Activated naive CD8-positive, alpha-beta T cell treated with anti-CD3 and anti-CD28 coated beads, Interleukin-2, amount 10 ng/mL, durations not matched to agents 7 days and 5 days (primary cell): ENCODE results near the gene TCIRG1. TPM values are rescaled to one million over a fixed set of nuclear protein-coding genes. Genes with fewer than 3 reads are reported as not detected.
"Not testable (repeated sequence)": the region's sequence is repeated elsewhere in the genome, so short reads cannot be mapped to it uniquely, and the experiment has no call there.

Experiments used
- ATAC-seq: fragments of 150-1000 bp; cut with Tn5 transposase; one replicate; pipeline ENCODE4 v1.10.0; 2021; ENCODE audit warnings: low read depth, moderate library complexity
- POLR2A ChIA-PET: fragments of 350-600 bp; sonication (Branson Sonifier 250); formaldehyde crosslinking; loops from one replicate; lab custom pipeline; 2021; ENCODE audit warnings: antibody characterized with exemption; lab: Charles Lee
- DNase-seq: peaks from one replicate; pipeline ENCODE4 v3.0.0; 2021
- H3K27ac Mint-ChIP-seq: one replicate; pipeline ENCODE4 v1.8.0; 2022; ENCODE audit warnings: mild to moderate bottlenecking, mixed read lengths
- H3K27me3 Mint-ChIP-seq: one replicate; pipeline ENCODE4 v1.8.0; 2022; ENCODE audit warnings: mild to moderate bottlenecking, moderate library complexity, mixed read lengths
- H3K36me3 Mint-ChIP-seq: one replicate; pipeline ENCODE4 v1.8.0; 2021; ENCODE audit warnings: mild to moderate bottlenecking, mixed read lengths
- H3K4me1 Mint-ChIP-seq: one replicate; pipeline ENCODE4 v1.8.0; 2021; ENCODE audit warnings: mixed read lengths
- H3K4me3 Mint-ChIP-seq: one replicate; pipeline ENCODE4 v1.8.0; 2022; ENCODE audit warnings: mild to moderate bottlenecking, moderate library complexity, mixed read lengths
- H3K9me3 Mint-ChIP-seq: one replicate; pipeline ENCODE4 v1.8.0; 2021; ENCODE audit warnings: mixed read lengths
- microRNA-seq: library from miRNA; unstranded; fragments of <30 nt; microRNA quantifications from one replicate; pipeline ENCODE4 v1.2.0, GENCODE V29; 2022
- total RNA-seq, 2 experiments: library from RNA; stranded (reverse); gene quantifications; one replicate each; pipeline ENCODE4 v1.2.3, GENCODE V29; 2021

Gene TCIRG1
- total RNA-seq, 2 experiments from 2014 or later = 297 to 308 TPM

- H3K27ac Mint-ChIP-seq = no peak overlapping the region
- H3K4me3 Mint-ChIP-seq = no peak overlapping the region
- no peaks in the 10 kb centered on the region for H3K27me3 Mint-ChIP-seq
- no peaks in the 10 kb centered on the region for H3K36me3 Mint-ChIP-seq
- POLR2A ChIA-PET = no interaction called here
- ATAC-seq (no peak), DNase-seq (no peak)
- no peaks in the 10 kb centered on the region for H3K9me3 Mint-ChIP-seq
- H3K4me1 Mint-ChIP-seq = peaks cover 10% of the 10 kb centered on the region
Observed at GRCh38 chr11:68092411-68092810, 53.6 kb downstream of the TCIRG1 start.

- ATAC-seq, H3K9me3 Mint-ChIP-seq, DNase-seq, H3K27me3 Mint-ChIP-seq, H3K27ac Mint-ChIP-seq, H3K4me1 Mint-ChIP-seq, H3K4me3 Mint-ChIP-seq, POLR2A ChIA-PET, H3K36me3 Mint-ChIP-seq: not testable (repeated sequence)
Observed at GRCh38 chr11:68092946-68093345, 54.1 kb downstream of the TCIRG1 start.

GRCh38 chr11:68093565-68093964, 54.7 kb downstream of the TCIRG1 start:
- POLR2A ChIA-PET = no interaction called here
- peaks cover 11% of the 10 kb centered on the region for H3K4me1 Mint-ChIP-seq
- H3K9me3 Mint-ChIP-seq = no peaks in the 10 kb centered on the region
- DNase-seq (no peak), ATAC-seq (no peak)
- no peaks in the 10 kb centered on the region for H3K27me3 Mint-ChIP-seq
- no peaks in the 10 kb centered on the region for H3K36me3 Mint-ChIP-seq
- H3K27ac Mint-ChIP-seq = no peak overlapping the region
- no peak overlapping the region for H3K4me3 Mint-ChIP-seq

GRCh38 chr11:68096962-68097361, 58.1 kb downstream of the TCIRG1 start:
- no peak for ATAC-seq
- POLR2A ChIA-PET = no interaction called here
- peaks cover 1% of the 10 kb centered on the region for H3K36me3 Mint-ChIP-seq

GRCh38 chr11:68099057-68099456, 60.2 kb downstream of the TCIRG1 start:
- H3K36me3 Mint-ChIP-seq = peaks cover 1% of the 10 kb centered on the region
- ATAC-seq (no peak), DNase-seq (no peak)
- H3K4me3 Mint-ChIP-seq = peak overlapping the region; percentile 79
- no peaks in the 10 kb centered on the region for H3K27me3 Mint-ChIP-seq
- POLR2A ChIA-PET = interaction anchor here (0.6 to 1.2 kb wide), 2 partner anchors 57 to 62 kb away, joined by 3 read pairs; no protein-coding TSS in a partner anchor
- H3K27ac Mint-ChIP-seq = peak overlapping the region; percentile 84
- H3K4me1 Mint-ChIP-seq = peaks cover 21% of the 10 kb centered on the region
- H3K9me3 Mint-ChIP-seq = no peaks in the 10 kb centered on the region

More at GRCh38 chr11:68096962-68097361, 58.1 kb downstream of the TCIRG1 start:
- H3K27me3 Mint-ChIP-seq = no peaks in the 10 kb centered on the region
- peaks cover 21% of the 10 kb centered on the region for H3K4me1 Mint-ChIP-seq
- no peak for DNase-seq
- no peak overlapping the region for H3K27ac Mint-ChIP-seq
- no peak overlapping the region for H3K4me3 Mint-ChIP-seq
- H3K9me3 Mint-ChIP-seq = no peaks in the 10 kb centered on the region

- Mint-ChIP-seq H3K9me3 (no peaks in the 10 kb centered on the region), H3K27ac (peak overlapping the region; percentile 84), H3K4me3 (peak overlapping the region; percentile 79), H3K4me1 (peaks cover 21% of the 10 kb centered on the region), H3K36me3 (peaks cover 1% of the 10 kb centered on the region), H3K27me3 (no peaks in the 10 kb centered on the region)
- POLR2A ChIA-PET = interaction anchor here (0.6 to 1.2 kb wide), 4 partner anchors 23 to 63 kb away, joined by 3 read pairs; no protein-coding TSS in a partner anchor
- DNase-seq = peak; percentile 43
- peak; percentile 84 for ATAC-seq
Observed at GRCh38 chr11:68099474-68100405, 60.9 kb downstream of the TCIRG1 start.

Small RNAs within 50 kb of the gene (microRNA-seq; reads per million reads assigned to microRNA genes)
- not detected for gene MIR4691
- 3.5 reads per million for gene MIR6753
- 3.5 reads per million for gene MIR7113

Other genes with a start within 250 kb of the TCIRG1 start
- 10 to 100 TPM; 35.1 to 42.6 TPM for gene UNC93B1, start 34.9 kb upstream of the TCIRG1 start, total RNA-seq
- under 1 TPM; 0.45 to 0.61 TPM for gene ALDH3B1, start 28.7 kb upstream of the TCIRG1 start, total RNA-seq
- 100 to 1,000 TPM; 117 to 128 TPM for gene NDUFS8, start 8.3 kb upstream of the TCIRG1 start, total RNA-seq
- 1 to 10 TPM; 8.1 to 9.2 TPM for gene CHKA, start 82.4 kb downstream of the TCIRG1 start, total RNA-seq
- gene KMT5B, start 174.3 kb downstream of the TCIRG1 start, total RNA-seq = 10 to 100 TPM; 29.2 to 32.2 TPM
- gene C11orf24, start 232.9 kb downstream of the TCIRG1 start, total RNA-seq = 10 to 100 TPM; 23.1 to 23.5 TPM